Activated CD4-positive, alpha-beta T cell treated with anti-CD3 and anti-CD28 coated beads, Interleukin-2, amount 50 U/mL, for 1 hour (primary cell): Measurements from ENCODE around the gene TMEM51.

Experiments used
- DNase-seq: peaks from one replicate; pipeline ENCODE4 v3.0.0-alpha.2; 2020

TMEM51 gene

DNA sequence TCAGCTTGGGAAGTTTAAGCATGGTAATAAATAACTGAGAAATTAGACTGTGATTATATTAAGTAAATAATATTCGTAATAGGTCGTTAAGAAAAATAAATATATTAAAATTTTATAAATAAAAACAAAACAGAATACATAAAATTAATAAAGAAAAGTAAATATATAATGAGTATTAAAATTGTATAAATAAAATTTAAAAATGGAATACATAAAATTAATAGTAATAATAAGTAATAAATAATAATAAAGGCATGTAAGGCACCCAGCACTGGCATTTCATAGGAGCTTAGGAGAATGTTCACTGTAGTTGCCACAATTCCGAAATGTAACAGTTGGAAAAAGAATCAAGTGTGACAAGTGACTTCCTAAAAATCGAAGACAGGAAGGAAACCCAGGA is 47.7 kb downstream of the TMEM51 start:
- DNase-seq: no peak

DNA sequence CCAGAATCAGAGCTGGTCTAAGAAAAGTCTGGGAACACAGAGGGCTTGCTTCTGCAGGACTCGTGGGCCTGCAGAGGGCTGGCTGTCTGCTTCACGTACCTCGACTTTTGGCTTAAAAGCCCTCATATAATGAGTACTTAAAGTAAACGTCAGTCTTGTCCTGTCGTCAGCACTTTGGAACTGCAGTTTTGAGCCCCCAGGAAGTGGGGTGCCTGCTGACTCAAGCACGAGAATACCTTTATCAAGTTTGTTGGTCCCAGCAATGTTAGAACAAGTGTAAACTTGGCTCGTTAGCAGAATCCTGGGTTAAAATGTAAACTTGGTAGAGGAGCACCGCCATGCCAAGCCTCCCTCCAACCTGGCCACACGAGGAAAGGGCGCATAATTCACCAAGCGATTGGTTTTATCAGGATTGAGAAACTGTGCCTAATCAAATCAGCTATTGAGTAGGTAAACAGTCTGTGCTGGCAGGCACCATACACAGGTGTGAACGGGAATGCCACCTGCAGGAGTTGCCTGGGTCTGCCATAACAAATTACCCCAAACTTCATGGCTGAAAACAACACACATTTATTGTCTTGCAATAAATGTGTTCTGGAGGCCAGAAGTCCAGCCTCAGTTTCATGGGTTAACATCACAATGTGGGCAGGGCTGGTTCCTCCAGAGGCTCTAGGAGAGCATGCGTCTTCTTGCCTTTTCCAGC is 48.5 kb downstream of the TMEM51 start:
- no peak for DNase-seq

DNA sequence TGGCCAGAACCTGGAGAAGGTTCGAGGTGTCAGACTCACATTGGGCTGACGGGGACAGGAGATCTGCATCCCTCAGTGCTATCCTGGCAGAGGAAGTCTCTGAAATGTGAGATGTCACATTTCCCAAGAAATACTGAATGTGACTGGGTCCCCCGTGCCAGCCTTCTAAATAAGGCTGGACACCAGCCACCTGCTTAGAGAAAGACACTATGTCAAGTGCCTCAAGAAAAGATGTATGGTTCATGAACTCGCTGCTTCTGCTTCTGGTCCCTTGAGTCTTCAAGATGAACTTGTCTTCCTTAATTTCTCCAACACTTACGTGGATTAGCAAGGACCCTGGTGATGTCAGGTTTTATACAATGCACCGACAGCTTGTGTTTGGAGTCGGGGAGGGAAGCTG is 51.4 kb downstream of the TMEM51 start:
- DNase-seq: no peak

DNA sequence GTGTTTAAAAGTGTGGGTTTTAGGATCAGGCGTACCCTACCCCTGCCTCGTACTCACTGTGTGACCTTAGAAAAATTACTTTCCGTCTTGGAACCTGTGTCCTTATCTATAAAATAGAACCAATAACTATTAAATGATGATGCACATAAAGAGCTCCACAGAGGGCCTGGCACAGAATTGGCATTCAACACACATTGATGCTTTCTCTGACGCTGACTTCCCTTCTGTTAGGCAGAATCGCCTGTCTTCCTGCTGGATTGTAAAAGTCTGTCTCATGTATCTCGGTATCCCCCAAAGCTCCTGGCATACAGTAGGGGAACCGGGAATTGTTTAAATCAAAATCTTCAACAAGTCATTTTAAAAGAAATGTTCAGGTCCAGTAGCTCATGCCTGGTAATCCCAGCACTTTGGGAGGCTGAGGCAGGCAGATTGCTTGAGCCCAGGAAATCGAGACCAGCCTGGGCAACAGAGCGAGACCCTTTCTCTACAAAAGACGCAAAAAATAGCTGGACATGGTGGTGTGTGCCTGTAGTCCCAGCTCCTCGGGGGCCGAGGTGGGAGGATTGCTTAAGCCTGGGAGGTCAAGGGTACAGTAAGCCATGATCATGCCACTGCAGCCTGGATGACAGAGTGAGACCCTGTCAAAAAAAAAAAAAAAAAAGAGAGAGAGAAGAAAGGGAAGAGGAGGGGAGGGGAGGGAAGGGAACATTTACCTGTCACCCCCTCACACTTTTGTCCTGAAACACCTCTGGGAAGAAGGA is 52.2 kb downstream of the TMEM51 start:
- DNase-seq: no peak

DNA sequence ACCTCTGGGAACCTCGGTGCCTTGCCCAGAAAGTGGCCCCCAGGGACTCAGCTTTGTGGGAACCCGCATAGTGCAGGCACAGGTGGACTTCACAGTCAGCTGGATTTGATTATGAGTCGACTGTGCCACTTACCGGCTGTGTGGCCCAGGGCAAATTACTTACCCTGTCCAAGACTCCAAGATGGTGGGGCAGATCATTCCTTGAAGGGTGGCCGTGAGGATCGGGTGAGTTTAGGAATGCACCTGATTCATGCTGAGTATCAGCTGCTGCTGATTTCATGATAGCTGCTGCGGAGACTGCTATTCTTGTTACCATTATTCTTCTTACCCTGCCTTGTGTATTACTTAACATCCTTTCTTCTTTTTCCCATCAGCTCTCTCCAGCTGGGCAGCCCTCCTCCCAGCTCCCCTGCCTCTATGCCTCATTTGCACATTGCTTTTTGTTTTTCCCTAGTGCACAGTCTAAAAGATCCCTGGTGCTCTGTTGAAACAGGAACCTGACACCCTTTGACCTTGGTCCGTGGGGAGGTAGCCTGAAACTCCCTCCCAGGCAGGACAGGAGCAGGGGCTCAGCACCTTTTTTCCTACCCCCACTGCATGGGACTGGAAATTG is 53.0 kb downstream of the TMEM51 start:
- DNase-seq: no peak

DNA sequence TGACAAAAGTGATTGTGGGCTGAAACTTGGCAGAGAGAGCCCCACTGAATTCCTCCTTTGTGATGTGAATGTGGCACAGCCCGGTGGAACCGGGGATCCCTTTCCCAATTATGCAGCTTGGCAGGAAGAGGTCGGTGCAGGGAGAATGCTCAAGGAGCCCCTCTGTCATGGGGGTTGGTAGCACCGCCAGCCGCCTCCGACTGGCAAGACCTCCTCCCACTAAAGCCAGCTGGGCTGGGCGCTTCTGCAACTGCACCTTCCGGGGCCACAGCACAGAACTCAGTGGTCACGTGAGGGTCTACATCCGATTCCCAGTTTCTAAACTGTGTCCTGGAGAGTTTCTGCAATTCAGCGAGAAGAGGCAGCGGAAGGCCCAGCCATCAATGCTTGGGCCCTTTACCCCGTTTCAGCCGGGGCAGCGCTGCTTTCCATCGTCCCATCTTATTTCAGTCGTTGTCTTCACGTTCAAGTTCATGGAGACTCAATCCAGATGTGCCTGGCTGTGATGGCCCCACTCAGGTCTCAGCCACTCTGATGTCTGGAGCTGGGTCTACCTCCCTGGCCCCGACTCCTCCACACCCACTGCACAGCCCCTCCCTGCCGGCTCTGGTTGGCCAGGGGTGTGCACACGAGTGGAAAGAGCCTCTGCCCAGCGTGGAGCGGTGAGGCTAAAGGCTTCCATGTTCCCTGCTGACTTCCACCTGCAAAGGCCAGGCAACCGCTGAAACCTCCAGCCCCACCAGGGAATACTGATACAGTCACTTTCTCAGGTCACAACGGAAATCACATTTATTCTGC is 53.7 kb downstream of the TMEM51 start:
- DNase-seq: no peak

DNA sequence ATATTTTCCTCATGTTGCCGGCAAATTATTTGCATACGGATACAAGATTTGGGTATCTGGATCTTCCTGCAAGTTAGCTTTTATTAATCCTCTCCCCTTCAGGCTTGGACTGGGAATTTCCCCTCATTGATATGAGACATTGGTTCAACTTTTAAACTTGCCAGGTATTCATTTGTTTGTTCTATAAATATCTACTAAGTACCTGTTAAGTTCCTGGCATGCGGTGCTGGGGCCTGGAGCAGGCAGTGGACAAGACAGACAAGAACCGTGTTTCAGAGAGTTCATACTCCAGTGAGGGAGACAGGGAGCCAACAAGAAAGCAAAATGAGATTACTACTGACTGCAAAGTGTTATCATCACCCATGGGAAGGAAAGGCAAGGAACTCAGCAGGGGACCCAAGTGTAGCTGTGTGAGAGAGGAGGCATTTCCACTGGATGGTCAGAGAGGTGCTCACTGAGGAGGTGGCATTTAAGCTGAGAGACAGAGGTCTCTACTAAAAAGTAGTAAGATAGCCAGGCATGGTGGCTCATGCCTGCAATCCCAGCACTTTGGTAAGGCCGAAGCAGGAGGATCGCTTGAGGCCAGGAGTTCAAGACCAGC is 54.4 kb downstream of the TMEM51 start:
- no peak for DNase-seq

DNA sequence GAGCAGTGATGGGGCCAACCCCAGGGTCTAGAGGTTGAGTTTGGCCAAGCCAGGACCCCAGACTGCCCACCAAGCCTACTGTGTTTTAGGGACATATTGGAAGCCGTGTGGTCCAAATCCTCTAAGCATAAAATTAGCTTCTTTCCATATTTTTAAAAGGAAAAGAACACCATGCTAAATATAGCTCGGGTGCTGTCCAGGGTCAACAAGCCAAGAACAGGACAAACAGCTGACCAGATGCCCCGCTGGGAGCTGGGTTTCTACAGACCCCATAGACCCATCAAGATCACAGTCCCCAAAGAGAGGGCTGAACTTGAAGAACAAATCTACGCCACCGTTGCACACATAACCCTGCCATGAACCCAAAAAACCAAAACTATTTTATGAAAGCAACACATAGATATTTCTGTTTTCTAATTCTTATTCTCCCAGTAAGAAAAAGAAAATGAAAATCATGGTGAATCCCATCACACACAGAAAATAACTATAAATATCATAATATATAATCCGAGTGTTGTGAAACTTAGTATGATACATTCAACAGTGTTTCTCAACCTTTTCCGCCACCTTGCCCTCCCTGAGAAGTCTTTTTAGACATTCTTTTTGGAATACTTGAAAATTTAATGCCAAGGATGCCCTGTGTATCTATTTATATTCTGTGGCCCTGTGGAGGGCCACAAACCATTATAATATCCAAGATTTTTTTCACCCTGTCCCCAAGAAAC is 57.3 kb downstream of the TMEM51 start:
- DNase-seq: no peak

DNA sequence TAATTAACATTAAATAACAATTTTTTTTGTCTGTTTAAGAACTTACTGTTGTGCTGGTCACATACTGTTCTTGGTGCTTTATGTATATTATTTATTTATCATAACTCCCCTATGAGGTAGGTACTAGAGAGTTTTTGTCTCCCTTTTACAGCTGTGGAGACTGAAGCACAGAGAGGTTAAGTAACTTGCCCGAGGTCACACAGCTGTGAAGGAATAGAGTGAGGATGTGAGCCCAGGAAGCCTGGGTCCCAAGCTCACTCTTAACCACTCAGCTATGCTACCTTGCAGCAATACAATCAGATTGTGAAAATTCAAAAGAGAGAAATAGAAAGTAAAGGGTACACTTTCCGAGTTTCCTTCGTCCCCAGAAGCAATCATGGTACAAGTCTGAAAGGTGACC is 57.9 kb downstream of the TMEM51 start:
- no peak for DNase-seq

DNA sequence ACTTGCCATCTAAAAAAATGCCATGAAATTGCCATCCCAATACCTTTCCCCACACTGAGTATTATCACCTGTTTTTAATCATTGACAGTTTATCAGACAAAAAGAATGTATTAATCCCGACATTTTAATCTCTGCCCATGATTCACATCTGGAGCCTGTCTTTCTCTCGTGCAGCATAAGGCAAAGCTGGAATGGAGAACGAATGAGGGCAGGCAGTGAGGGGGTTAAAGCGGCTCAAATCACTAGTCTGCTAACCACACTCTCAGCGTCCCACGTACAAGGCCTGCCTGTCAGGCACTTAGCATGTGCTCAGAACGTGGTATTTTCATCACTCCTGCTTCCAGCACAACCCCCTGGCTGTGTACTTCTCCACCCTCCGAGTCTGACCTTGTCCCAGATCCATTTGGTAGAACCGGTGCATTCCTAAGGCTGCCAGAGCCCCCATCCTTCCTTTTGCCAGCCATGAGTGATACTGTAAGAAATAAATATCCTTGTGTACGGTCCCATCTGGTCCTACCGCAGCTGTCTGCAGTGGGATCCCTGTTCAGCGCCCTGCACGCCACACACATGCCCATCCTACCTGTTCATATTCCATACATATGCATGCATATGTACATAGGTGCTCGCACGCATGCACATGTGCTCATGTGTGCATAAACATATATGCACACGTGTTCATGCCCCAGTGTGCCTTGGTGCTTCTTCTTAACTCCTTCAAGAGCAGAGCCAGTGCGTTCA is 58.8 kb downstream of the TMEM51 start:
- no peak for DNase-seq

DNA sequence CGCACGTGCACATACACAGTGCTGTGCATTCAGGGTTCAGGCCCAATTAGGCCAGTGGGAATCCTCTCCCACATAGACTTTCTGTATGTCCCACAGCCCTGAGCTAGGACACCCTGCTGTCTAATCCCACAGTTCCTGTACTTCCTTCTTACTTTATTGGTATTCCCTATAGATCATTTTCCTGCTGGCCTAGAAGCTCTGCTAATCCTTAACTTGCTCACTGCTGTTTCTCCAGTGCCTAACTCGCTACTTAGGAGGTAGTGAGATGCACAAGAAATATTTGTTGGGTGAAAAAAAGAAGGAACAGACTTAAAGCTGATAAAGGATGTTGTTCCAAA is 59.4 kb downstream of the TMEM51 start:
- no peak for DNase-seq

DNA sequence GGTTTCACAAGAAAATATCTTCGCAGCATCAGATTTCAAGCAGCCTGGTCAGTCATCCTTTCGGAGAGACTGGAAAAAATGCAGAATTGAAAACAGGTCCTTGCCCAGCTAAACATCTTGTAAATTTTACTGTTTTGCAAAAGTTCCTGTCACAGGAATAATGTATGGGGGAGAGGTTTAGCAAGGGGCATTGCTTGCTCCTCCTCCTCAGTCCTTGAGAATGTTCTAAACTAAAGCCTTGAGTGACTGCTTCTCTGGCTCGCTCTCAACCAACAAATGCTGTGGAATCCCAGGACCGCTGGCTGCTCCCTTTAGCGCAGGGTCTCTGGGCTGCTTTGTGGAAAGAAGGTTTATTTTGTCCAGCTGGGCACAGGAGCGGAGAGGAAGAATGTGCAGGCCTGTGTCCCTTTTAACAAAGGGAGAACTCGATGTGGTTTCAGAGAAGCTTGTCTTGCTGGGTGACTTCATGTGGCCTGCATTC is 59.8 kb downstream of the TMEM51 start:
- DNase-seq: no peak

DNA sequence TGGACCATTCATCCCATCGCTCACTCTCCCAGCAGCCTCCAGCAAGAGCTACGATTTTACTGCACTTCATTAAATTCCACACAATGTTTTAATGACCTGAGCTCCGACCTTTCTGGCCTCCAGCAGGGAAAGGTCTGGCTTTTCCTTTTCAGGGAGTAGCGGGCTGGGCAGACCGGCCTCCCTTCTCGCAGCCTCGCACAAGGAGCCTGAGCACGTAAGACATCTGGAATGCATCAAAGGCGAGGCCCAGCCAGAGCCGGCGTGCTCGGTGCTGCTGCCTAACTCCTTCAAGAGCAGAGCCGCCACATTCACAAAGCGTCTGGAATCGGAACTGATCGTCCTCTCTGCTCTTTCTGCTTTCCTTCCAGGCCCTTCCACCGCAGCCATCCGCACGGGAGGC is 61.0 kb downstream of the TMEM51 start:
- no peak for DNase-seq

DNA sequence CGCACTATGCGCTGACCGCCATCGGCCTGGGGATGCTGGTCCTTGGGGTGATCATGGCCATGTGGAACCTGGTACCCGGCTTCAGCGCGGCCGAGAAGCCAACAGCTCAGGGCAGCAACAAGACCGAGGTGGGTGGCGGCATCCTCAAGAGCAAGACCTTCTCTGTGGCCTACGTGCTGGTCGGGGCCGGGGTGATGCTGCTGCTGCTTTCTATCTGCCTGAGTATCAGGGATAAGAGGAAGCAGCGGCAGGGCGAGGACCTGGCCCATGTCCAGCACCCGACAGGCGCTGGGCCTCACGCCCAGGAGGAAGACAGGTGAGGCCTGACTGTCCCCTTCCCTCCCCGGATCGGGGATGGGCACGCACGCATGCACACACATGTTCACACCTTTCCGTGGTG is 61.6 kb downstream of the TMEM51 start:
- DNase-seq: no peak

DNA sequence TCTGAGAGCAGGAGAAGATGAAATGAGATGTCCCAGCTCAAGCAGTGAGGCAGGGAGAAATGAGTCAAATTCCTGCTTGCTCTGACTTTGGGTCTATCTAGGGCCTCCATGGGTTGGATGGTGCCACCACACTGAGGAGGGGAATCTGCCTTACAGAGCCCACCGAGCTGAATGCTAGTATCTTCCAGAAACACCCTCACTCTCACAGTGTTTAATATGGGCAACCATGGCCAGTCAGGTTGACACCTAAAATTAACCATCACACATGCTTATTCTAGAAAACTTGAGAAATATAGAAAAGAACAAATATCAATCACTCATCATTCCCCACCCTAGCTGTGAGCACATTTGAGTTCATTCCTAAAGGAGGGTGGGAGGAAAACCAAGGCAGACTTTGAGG is 64.1 kb downstream of the TMEM51 start:
- no peak for DNase-seq

DNA sequence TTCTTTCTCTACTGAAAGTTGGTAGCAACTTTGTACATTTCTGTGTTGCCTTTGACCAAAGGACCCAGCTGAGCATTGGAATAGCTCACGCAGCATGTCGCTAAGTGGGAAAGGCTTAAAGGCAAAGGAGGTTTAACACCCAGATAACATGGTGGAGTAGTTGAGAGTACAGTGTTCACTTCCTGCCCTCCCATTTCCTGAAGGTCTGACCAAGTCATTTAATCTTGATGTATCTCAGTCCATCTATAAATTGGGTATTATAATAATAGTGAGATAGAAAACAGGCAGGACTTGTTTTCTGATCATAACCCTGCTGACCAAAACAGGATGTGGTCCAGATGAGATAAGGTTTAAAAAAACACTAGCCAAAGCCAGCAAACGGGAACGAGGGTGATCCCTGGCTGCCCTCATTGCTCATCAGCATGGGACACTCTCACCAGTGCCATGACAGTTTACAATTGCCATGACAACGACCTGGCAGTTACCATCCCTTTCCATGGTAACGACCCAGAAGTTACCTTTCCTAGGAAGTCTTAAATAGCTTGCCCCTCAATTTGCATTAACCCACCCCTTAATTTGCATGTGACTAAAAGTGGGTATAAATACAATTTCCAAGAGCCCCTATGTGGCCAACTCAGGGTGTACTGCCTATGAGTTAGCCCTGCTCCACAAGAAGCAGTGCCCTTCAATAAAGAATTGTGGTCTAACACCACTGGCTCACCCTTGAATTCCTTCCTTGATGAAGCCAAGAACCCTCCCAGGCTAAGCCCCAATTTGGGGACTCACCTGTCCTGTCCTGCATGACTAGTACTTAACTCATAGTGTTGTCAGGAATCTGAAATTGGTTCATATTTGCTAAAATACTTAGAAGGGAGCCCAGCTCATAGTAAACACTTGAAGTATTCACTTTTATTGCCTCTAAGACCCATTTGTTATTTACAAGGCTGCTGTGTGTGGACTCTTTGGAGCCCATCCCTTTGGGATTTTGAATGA is 65.0 kb downstream of the TMEM51 start:
- no peak for DNase-seq

DNA sequence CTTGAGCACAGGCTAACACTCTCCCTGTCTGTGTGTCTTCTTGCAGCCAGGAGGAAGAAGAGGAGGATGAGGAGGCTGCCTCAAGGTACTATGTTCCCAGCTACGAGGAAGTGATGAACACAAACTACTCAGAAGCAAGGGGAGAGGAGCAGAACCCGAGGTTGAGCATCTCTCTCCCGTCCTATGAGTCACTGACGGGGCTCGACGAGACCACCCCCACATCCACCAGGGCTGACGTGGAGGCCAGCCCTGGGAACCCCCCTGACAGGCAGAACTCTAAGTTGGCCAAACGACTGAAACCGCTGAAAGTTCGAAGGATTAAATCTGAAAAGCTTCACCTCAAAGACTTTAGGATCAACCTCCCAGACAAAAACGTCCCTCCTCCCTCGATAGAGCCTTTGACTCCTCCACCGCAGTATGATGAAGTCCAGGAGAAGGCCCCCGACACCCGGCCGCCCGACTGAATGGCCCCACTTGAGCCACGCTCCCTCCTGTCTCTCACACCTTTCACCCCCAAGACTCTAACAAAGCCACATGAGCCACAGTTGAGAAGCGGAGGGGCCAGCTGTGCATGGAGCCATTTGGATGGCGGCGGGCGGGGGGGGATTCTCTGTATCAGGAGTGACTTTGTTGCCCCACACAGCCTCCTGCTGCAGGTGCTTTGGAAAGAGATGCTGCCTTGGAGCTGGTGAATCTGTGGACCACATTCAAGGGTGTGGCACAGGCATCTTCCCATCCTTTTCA is 65.9 kb downstream of the TMEM51 start:
- DNase-seq: no peak

DNA sequence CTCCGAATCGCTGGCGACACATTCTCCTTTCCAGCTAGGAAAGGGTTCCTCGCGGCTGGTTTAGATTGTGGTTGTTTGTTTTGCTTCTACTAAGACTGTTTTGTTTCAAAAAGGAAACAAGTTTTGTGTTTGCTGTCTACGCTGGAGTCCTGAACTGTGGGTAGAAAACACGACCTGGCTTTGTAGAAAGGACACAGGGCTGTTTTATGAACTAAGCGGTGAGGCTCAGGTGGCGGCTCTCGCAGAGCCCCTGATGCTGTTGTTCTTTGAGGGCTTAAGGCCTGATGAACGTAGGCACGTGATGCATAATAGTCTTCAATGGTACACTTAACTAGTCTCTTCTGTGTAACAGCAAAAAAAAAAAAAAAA is 66.5 kb downstream of the TMEM51 start:
- no peak for DNase-seq

DNA sequence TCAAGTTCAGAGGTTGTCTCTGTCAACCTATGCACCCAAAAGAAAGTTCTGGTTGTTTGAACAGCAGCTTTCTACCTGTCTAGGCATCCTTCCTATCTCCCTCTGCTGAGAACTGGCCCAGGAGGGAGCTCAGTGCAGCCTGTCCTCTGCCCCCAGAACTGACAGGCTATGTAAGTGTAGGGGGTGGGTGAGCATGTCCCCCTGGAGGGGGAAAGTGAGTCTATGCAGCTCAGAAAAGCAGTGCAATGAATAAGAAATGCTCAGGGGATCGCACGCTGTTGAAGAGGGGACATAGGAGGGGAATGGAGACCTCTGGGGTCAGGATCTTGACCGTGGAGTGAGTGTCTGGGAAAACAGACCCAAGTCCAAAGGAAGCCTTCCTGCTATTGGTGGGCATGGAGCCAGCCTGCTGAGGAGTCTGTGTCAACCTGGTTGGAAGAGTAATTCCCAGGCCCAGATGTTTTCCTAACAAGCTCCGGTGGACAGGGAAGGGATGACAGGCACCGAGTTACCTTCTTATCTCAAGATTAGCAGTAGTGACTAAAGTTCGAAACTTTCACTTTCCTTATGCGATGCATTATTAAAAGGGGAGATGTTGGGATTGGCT is 67.4 kb downstream of the TMEM51 start:
- DNase-seq: no peak
